Measurements from ENCODE around the gene MCRS1. TPM values are rescaled to one million over a fixed set of nuclear protein-coding genes. Genes with fewer than 3 reads are reported as not detected.
A peak's percentile ranks its signal among the peaks of the same experiment; 100 is the strongest.
"Not testable (repeated sequence)": the region's sequence is repeated elsewhere in the genome, so short reads cannot be mapped to it uniquely, and the experiment has no call there.

Gene MCRS1, protein sequence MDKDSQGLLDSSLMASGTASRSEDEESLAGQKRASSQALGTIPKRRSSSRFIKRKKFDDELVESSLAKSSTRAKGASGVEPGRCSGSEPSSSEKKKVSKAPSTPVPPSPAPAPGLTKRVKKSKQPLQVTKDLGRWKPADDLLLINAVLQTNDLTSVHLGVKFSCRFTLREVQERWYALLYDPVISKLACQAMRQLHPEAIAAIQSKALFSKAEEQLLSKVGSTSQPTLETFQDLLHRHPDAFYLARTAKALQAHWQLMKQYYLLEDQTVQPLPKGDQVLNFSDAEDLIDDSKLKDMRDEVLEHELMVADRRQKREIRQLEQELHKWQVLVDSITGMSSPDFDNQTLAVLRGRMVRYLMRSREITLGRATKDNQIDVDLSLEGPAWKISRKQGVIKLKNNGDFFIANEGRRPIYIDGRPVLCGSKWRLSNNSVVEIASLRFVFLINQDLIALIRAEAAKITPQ
- total RNA-seq (2014; rRNA removed; shearing (Covaris generic)): 71.7 and 77.8 TPM in 2 replicates

DNA sequence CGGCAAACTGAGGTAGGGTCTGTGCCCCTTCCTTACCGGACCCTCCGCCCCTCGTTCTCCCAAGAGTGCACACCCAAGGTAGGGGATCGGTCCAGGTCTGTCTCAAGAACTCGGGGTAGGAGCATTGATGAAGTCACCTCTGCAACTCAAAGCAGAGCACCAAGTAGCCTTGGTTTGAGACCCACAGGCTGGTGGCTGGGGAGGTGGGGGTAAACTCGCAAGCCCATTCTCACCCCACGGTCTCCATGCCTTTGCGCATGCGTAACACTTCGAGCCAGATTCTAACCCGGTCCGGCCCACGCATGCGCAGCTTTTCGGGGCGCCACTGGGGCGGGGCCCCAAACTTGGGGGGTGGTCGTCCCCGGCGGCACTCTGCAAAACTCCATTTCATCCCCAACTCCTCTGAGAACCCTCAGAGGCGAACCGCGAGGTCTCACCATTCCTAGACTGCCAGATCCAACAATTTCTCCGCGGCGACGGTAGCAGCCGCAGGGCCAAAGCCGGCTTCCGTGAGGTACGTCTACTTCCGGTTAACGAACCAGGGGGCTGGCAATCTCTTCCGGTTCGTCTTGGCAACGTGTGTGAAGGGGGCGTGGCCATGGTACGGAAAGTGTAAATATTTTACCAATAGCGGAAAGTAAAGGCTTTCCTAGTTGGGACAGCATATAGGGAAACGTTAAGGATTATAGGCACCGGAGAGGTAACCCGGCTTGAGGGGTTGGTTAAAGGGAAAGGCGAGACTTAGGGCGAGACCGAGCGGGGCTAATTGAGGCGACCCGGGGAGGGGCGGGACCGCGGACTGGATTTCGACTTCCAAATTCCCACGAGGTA is at the start of gene MCRS1:
TSS of gene MCRS1 (minus strand) at position 532 of the 831 bp plus-strand sequence. CDS start 1,411 bp downstream, outside the sequence.
- peak; percentile 91 for DNase-seq (ENCODE audit: low spot score)

DNA sequence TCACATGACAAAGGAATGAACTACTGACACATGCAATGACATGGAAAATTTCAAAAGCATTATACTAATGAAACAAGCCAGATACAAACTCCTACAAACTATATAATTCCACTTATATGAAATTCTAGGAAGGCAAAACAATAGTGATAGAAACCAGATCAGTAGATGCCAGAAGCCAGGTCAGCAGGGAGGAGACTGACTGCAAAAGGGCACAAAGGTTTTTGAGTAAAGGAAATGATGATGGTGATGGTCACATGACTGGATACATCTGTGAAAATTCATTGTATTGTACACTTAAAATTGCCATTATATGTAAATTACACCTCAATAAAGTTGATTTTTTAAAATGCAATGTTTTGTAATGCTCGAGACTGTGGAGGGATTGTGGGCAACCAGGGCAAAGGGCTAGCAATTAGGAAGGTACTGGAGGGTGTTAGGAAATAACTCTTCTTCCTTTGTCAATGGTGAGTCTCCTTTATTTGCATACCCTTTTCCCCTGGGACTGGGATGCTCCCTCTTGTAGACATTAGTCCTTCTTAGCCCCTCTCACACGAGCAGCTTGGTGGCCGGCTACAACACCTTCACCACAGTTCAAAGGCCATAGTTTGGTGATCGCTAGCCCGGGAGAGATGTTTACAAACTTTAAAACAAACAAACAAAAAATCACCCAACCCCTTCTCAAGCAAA is 48.7 kb upstream of the MCRS1 start:
- DNase-seq (ENCODE audit: low spot score): no peak

- DNase-seq (ENCODE audit: low spot score): no peak
Measured at GRCh38 chr12:49615725-49616124, 47.8 kb upstream of the MCRS1 start.

- no peak for DNase-seq (ENCODE audit: low spot score)
Measured at GRCh38 chr12:49612210-49612609, 44.3 kb upstream of the MCRS1 start.

- not testable (repeated sequence) for DNase-seq (ENCODE audit: low spot score)
Measured at GRCh38 chr12:49610785-49611184, 42.8 kb upstream of the MCRS1 start.

DNA sequence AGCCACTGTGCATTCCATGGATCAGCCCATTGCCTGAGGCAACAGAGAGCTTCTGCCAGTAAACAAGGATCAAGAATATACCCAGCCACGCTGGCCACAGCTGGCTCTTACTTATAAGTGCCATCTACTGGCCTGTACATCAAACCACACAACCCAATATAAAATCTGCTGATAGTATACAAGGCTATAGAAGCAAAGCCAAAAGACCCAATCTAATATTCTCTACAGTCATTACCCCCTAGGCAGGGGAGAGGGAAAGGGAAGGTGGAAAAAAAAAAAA is 41.9 kb upstream of the MCRS1 start:
- DNase-seq (ENCODE audit: low spot score): peak; percentile 33

DNA sequence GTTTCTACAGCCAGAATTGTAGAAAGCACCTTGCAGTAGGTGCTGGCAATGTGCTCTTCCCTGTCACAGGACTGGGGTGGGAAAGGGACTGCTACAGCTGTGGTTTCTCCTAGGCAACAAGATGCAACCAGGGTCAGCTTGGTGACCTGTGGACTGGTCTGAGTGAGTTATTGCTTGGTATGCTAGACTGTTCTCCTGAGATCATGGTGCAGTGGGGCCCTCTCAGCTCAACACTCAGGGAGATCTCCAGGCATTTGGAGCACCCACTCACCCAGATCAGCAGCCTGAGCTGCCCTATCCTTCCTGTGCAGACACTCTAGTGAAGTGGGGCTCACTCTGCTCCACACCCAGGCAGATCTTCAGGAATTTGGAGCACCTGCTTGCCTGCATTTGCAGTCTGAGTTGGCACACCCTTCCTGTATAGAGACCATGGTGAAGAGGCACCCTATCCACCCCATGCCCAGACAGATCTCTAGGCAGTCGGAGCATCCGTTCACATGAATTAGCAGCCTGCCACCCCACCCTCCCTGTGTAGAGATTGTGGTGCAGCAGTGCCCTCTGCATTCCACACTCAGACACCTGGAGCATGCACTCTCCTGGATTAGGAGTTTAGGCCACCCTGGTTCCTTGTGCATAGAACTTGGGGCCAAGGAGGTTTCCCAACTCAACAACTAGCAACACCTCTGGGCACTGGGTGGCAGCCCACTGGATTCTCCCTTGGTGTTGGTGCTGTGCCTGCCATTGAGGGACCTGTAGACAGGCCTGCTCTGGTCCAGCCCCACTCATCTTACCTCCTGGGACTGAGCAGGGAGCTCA is 41.3 kb upstream of the MCRS1 start:
- DNase-seq (ENCODE audit: low spot score): no peak

GRCh38 chr12:49605539-49605938 is 37.6 kb upstream of the MCRS1 start, which contains the start of gene FAM186B:
Gene FAM186B, minus strand, starts transcription at chr12:49605639. Its CDS starts 162 bp downstream, at chr12:49605477.
- DNase-seq (ENCODE audit: low spot score): not testable (repeated sequence)

DNA sequence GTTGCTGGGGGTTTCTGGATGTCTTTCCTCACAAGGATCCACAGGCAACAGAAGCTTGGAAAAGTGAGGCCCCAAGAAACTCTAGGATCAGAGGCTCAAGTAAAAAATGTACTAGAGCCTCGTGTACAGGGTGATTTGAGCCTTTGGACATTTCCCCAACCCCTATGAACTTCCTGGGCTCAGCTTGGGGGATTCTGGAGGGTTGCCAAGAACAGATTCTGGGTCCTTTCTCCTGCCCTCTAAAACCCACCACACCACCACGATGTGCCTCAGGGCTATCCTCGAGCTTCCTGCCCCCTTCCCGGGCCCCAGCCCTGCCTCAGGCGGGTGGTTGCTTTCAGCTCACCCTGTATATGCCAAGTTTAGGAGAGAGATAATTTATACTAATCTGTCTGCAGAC is 36.9 kb upstream of the MCRS1 start:
- DNase-seq (ENCODE audit: low spot score): no peak

GRCh38 chr12:49603721-49604120 is 35.8 kb upstream of the MCRS1 start:
- no peak for DNase-seq (ENCODE audit: low spot score)

DNA sequence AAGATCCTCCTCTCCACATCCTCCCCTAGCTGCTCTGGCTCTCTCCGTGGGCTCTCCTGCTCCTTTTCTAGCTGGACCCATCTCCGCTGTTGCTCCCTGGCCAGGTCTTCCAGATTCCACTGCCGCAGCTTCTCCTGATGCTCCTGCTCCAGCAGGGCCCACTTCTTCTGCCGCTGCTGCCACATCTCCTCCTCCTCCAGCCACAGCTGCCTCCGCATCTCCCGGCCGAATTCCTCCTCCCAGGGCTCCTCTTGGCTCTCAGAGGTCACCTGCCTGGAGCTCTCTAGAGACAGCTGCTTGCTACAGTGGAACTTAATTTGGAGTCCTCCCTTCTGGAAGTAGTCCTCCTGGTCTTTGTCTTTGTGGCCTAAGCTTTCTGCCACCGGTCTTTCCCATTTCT is 32.0 kb upstream of the MCRS1 start:
- DNase-seq (ENCODE audit: low spot score): no peak

DNA sequence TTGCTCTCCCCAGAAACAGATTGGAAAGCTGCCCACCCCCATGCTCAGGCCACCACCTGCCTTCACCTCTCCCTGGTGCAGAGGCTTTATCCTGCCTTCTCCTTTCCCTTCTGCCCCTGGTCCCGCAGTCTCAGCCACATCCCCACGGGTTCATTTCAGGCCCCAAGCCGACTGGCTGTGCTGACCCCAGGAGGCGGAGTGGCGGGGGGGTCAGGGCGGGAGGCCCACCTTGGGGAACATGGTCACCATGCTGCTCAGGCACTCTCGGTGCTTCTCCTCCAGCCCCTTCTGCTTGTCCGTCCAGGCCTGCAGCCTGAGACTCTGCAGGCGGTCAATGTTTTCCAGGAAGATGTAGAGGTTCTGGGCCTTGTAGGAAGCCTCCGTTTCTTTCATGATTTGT is 30.6 kb upstream of the MCRS1 start:
- DNase-seq (ENCODE audit: low spot score): no peak

GRCh38 chr12:49588721-49589516 is 21.0 kb upstream of the MCRS1 start:
- DNase-seq (ENCODE audit: low spot score): no peak

GRCh38 chr12:49588281-49588680 is 20.3 kb upstream of the MCRS1 start:
- DNase-seq (ENCODE audit: low spot score): no peak

DNA sequence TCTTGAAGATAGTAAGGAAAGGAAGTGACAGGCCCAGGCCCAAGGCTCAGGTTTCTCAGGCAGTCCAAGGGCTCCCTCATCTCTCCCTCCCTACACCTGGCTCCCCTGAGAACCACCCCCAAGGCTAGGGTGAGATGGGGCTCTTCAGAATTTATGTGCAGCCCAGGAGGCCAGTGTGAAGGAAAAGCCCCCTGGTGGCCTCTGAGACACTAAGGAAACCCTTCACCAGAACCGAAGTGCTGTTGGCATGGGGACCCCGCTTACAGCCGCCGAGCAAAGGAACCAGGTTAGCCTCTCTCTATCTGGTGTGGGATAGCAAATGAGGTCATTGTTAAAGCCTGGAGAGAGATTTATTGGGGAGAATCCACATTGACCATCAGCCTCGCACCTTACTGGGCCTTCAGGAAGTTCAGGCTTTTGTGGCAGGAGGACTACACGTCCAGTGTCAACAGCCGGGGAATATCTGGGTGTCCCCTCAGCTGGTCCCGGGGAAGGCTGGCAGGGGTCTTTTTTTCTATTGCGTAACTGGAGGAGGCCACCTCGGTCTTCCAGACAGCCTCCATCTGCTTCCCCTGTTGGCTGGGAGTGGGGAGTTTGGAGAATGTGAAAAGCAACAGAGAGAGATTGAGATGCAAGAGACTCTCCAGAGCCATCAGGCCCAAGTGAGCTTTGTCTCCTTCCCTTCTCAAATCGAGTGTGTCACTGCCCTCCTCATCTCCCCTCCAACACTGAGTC is 19.4 kb upstream of the MCRS1 start:
- no peak for DNase-seq (ENCODE audit: low spot score)

GRCh38 chr12:49585477-49586459 is 17.8 kb upstream of the MCRS1 start:
- DNase-seq (ENCODE audit: low spot score): no peak

DNA sequence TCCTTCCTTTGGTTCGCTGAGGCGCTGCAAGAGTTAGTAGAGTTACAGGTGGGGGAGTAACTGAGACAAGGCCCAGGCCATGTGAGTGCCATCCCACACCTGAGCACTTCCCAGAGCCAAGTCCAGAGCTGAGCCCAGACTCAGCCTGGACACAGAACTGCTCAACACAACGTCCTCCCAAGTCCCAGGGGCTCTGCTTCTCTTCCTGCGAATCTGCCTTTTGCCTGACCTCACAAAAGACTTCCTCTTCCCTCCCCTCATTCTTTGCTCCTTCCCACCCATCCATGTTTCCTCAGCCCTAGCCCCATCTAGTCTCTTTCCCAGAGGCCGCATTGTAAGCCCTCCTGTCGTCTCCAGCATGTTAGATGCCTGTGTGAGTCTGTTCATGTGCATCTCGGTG is 16.6 kb upstream of the MCRS1 start:
- DNase-seq (ENCODE audit: low spot score): no peak

GRCh38 chr12:49583366-49584094 is 15.6 kb upstream of the MCRS1 start:
- DNase-seq (ENCODE audit: low spot score): no peak
